ENCODE results near the gene PEX5.

The PEX5 gene

GRCh38 chr12:7160183-7160582 lies 29.3 kb upstream of the PEX5 start:
- no peak for DNase-seq (ENCODE audit: low read depth)
- H3K4me3 ChIP-seq (ENCODE audit: control insufficient read depth, low read depth, low read length): no peak overlapping the region
- TF ChIP-seq CTCF (IDR thresholded peaks at IDR 0.05; ENCODE audit: control insufficient read depth, insufficient read depth, low read depth, low read length, missing control alignments): no peak

GRCh38 chr12:7161327-7161726 lies 28.2 kb upstream of the PEX5 start:
- no peak overlapping the region for H3K4me3 ChIP-seq (ENCODE audit: control insufficient read depth, low read depth, low read length)
- DNase-seq (ENCODE audit: low read depth): no peak
- no peak for TF ChIP-seq CTCF (IDR thresholded peaks at IDR 0.05; ENCODE audit: control insufficient read depth, insufficient read depth, low read depth, low read length, missing control alignments)

- TF ChIP-seq CTCF (IDR thresholded peaks at IDR 0.05; ENCODE audit: control insufficient read depth, insufficient read depth, low read depth, low read length, missing control alignments): no peak
- H3K4me3 ChIP-seq (ENCODE audit: control insufficient read depth, low read depth, low read length): no peak overlapping the region
- DNase-seq (ENCODE audit: low read depth): peak; percentile 87
Observed at GRCh38 chr12:7161811-7162210, 27.7 kb upstream of the PEX5 start.

- peak; percentile 76 for TF ChIP-seq CTCF (IDR thresholded peaks at IDR 0.05; ENCODE audit: control insufficient read depth, insufficient read depth, low read depth, low read length, missing control alignments)
- no peak for DNase-seq (ENCODE audit: low read depth)
- H3K4me3 ChIP-seq (ENCODE audit: control insufficient read depth, low read depth, low read length): no peak overlapping the region
Observed at GRCh38 chr12:7162691-7163114, 26.8 kb upstream of the PEX5 start.

GRCh38 chr12:7169951-7170350 lies 19.5 kb upstream of the PEX5 start:
- no peak for TF ChIP-seq CTCF (IDR thresholded peaks at IDR 0.05; ENCODE audit: control insufficient read depth, insufficient read depth, low read depth, low read length, missing control alignments)
- no peak overlapping the region for H3K4me3 ChIP-seq (ENCODE audit: control insufficient read depth, low read depth, low read length)
- no peak for DNase-seq (ENCODE audit: low read depth)

GRCh38 chr12:7171854-7172253 lies 17.6 kb upstream of the PEX5 start:
- H3K4me3 ChIP-seq (ENCODE audit: control insufficient read depth, low read depth, low read length): no peak overlapping the region
- no peak for DNase-seq (ENCODE audit: low read depth)
- TF ChIP-seq CTCF (IDR thresholded peaks at IDR 0.05; ENCODE audit: control insufficient read depth, insufficient read depth, low read depth, low read length, missing control alignments): no peak

GRCh38 chr12:7175493-7175892 lies 14.0 kb upstream of the PEX5 start:
- no peak overlapping the region for H3K4me3 ChIP-seq (ENCODE audit: control insufficient read depth, low read depth, low read length)
- no peak for TF ChIP-seq CTCF (IDR thresholded peaks at IDR 0.05; ENCODE audit: control insufficient read depth, insufficient read depth, low read depth, low read length, missing control alignments)
- no peak for DNase-seq (ENCODE audit: low read depth)

All from AG09309 (cell line).